ENCODE measurements around the gene CATSPERE. TPM values are rescaled to one million over a fixed set of nuclear protein-coding genes. Genes with fewer than 3 reads are reported as not detected.

The CATSPERE gene
- total and polyA plus RNA-seq, 2 donors (not counting 3 experiments of a cell fraction or from before 2014, with no cell fraction given): 0.61 to 1.9 TPM

GRCh38 chr1:244573768-244574167 is 112.7 kb downstream of the CATSPERE start:
- POLR2A ChIA-PET: no interaction called here
- no peak overlapping the region for H3K27ac ChIP-seq (ENCODE audit: insufficient read depth, low read depth, low read length)
- no peaks in the 10 kb centered on the region for H3K36me3 ChIP-seq (ENCODE audit: control insufficient read depth in 2 of 2, extremely low read depth in 1 of 2, insufficient read depth in 2 of 2, low read length in 2 of 2)
- no peaks in the 10 kb centered on the region for H3K27me3 ChIP-seq (ENCODE audit: control insufficient read depth in 2 of 2, insufficient read depth in 2 of 2, low read length in 2 of 2)
- no peak overlapping the region for H3K4me3 ChIP-seq (replicated peaks in 1 of 3; ENCODE audit: insufficient read depth in 1 of 3, low read depth in 1 of 3, low read length in 3 of 3)
- no TSS peak for BruUV-seq (replicated peaks)
- H3K4me1 ChIP-seq (ENCODE audit: control insufficient read depth, extremely low read depth, insufficient read depth, low read length): no peaks in the 10 kb centered on the region
- CTCF ChIA-PET: no interaction called here
- intact Hi-C loops (cut with micrococcal nuclease): no loop called here
- no peaks in the 10 kb centered on the region for H3K79me2 ChIP-seq (ENCODE audit: control insufficient read depth, insufficient read depth, low read length)
- TF ChIP-seq MYC (IDR thresholded peaks at IDR 0.05; ENCODE audit: low read depth, low read length): no peak
- no peak for TF ChIP-seq POLR2A (IDR thresholded peaks at IDR 0.05; ENCODE audit: low read depth, low read length)
- no peak for TF ChIP-seq GATA2 (IDR thresholded peaks at IDR 0.05; ENCODE audit: insufficient read depth, insufficient read length, low read depth, low read length)
- dilution Hi-C loops (cut with MboI; ENCODE audit: extremely low pct_ligation_motif_present, low sequenced_read_pairs): no loop called here
- peaks cover 8% of the 10 kb centered on the region for H3K9me3 ChIP-seq (replicated peaks; ENCODE audit: control insufficient read depth, insufficient read depth, low read length)
- no peak overlapping the region for H2AFZ ChIP-seq (ENCODE audit: low read depth, low read length)
- H3K9ac ChIP-seq (replicated peaks; ENCODE audit: extremely low read depth, insufficient read depth, low read length): no peak overlapping the region
- H4K20me1 ChIP-seq (replicated peaks; ENCODE audit: control insufficient read depth, extremely low read depth, insufficient read depth, low read length): no peaks in the 10 kb centered on the region
- no peaks in the 10 kb centered on the region for H3K9me1 ChIP-seq (replicated peaks; ENCODE audit: control insufficient read depth, extremely low read depth, insufficient read depth, low read length)
- no peak for DNase-seq (ENCODE audit: low read depth, low spot score)
- no peak overlapping the region for H3K4me2 ChIP-seq (ENCODE audit: insufficient read depth, low read length)
- FAIRE-seq: no peak

GRCh38 chr1:244576259-244576892 is 115.3 kb downstream of the CATSPERE start:
- Histone ChIP-seq H3K4me3 (replicated peaks in 1 of 3; ENCODE audit: insufficient read depth in 1 of 3, low read depth in 1 of 3, low read length in 3 of 3) (no peak overlapping the region), H3K36me3 (ENCODE audit: control insufficient read depth in 2 of 2, extremely low read depth in 1 of 2, insufficient read depth in 2 of 2, low read length in 2 of 2) (no peaks in the 10 kb centered on the region), H3K9me1 (replicated peaks; ENCODE audit: control insufficient read depth, extremely low read depth, insufficient read depth, low read length) (no peaks in the 10 kb centered on the region), H3K27ac (ENCODE audit: insufficient read depth, low read depth, low read length) (no peak overlapping the region), H4K20me1 (replicated peaks; ENCODE audit: control insufficient read depth, extremely low read depth, insufficient read depth, low read length) (no peaks in the 10 kb centered on the region), H2AFZ (ENCODE audit: low read depth, low read length) (no peak overlapping the region), H3K4me2 (ENCODE audit: insufficient read depth, low read length) (no peak overlapping the region), H3K27me3 (ENCODE audit: control insufficient read depth in 2 of 2, insufficient read depth in 2 of 2, low read length in 2 of 2) (no peaks in the 10 kb centered on the region), H3K9me3 (replicated peaks; ENCODE audit: control insufficient read depth, insufficient read depth, low read length) (peaks cover 8% of the 10 kb centered on the region), H3K4me1 (ENCODE audit: control insufficient read depth, extremely low read depth, insufficient read depth, low read length) (no peaks in the 10 kb centered on the region), H3K79me2 (ENCODE audit: control insufficient read depth, insufficient read depth, low read length) (no peaks in the 10 kb centered on the region), H3K9ac (replicated peaks; ENCODE audit: extremely low read depth, insufficient read depth, low read length) (no peak overlapping the region)
- POLR2A ChIA-PET: no interaction called here
- intact Hi-C loops (cut with micrococcal nuclease): no loop called here
- no peak for DNase-seq (ENCODE audit: low read depth, low spot score)
- CTCF ChIA-PET: no interaction called here
- dilution Hi-C loops (cut with MboI; ENCODE audit: extremely low pct_ligation_motif_present, low sequenced_read_pairs): no loop called here
- TF ChIP-seq EZH2 (IDR thresholded peaks at IDR 0.05; ENCODE audit: borderline replicate concordance, low read depth, low read length, severe bottlenecking) (no peak), POLR2AphosphoS5 (IDR thresholded peaks at IDR 0.05; ENCODE audit: insufficient read depth, low read depth, low read length) (no peak), MAX (IDR thresholded peaks at IDR 0.05; ENCODE audit: insufficient read depth, insufficient read length) (no peak), FOS (IDR thresholded peaks at IDR 0.05; ENCODE audit: borderline replicate concordance, insufficient read depth, low read length) (no peak), CTCF (IDR thresholded peaks at IDR 0.05; ENCODE audit: extremely low read depth in 1 of 2, insufficient read depth in 1 of 2, low read depth in 1 of 2, low read length in 2 of 2) (no peak), GATA2 (IDR thresholded peaks at IDR 0.05; ENCODE audit: insufficient read depth, insufficient read length, low read depth, low read length) (no peak), MYC (IDR thresholded peaks at IDR 0.05; ENCODE audit: low read depth, low read length) (no peak), POLR2A (IDR thresholded peaks at IDR 0.05; ENCODE audit: low read depth, low read length) (no peak), JUN (IDR thresholded peaks at IDR 0.05; ENCODE audit: borderline replicate concordance, insufficient read depth, insufficient read length, low read depth) (no peak)
- BruUV-seq (replicated peaks): no TSS peak
- FAIRE-seq: no peak

Measured in endothelial cell of umbilical vein (primary cell).